HEK293 (cell line): Measurements from ENCODE around the gene LMBR1.

Experiments
- CTCF ChIA-PET: fragments of 350-600 bp; formaldehyde crosslinking; extraction: SDS; loops from one replicate; lab custom pipeline; 2021; ENCODE audit warnings: antibody characterized with exemption; lab: Yijun Ruan, JAX
- POLR2A ChIA-PET: fragments of 300-600 bp; formaldehyde crosslinking; extraction: SDS; loops from one replicate; lab custom pipeline; 2020; ENCODE audit warnings: antibody characterized with exemption, inconsistent platforms; lab: Yijun Ruan, JAX
- H3K27ac ChIP-seq: fragments of 200-500 bp; sonication (Bioruptor generic); 2 replicates; pipeline ENCODE4 v1.5.1; 2014; ENCODE audit warnings: low read depth, low read length, control low read depth, inconsistent platforms; ENCODE audit errors: extremely low read depth
- H3K36me3 ChIP-seq, 2 experiments: fragments of 200-500 bp in 1 of 2; sonication (Bioruptor generic) in 1 of 2; 1 replicate in 1 of 2; 2 replicates in 1 of 2; pipeline ENCODE4 v1.5.1; 2014 to 2017; ENCODE audit warnings: inconsistent platforms in 2 of 2, low read length in 2 of 2; ENCODE audit not compliant: control insufficient read depth in 2 of 2, insufficient read depth in 1 of 2
- H3K4me1 ChIP-seq: fragments of 200-500 bp; sonication (Bioruptor generic); 2 replicates; pipeline ENCODE4 v1.5.1; 2014; ENCODE audit warnings: mild to moderate bottlenecking, low read length, inconsistent platforms; ENCODE audit not compliant: control insufficient read depth, insufficient read depth
- H3K4me3 ChIP-seq: 2 replicates; pipeline ENCODE4 v1.5.1; 2011; ENCODE audit warnings: low read depth, mild to moderate bottlenecking, control low read depth, low read length, moderate library complexity
- H3K9me3 ChIP-seq: fragments of 200-500 bp; sonication (Bioruptor generic); 2 replicates; pipeline ENCODE4 v1.5.1; 2014; ENCODE audit warnings: low read depth, low read length, inconsistent platforms; ENCODE audit not compliant: control insufficient read depth, insufficient read depth
- EGR2 ChIP-seq: fragments of 450-650 bp; formaldehyde crosslinking; IDR thresholded peaks from 2 replicates; pipeline ENCODE4 v1.5.1; 2016; ENCODE audit warnings: low read depth, missing biosample characterization, missing genetic modification characterization
- GLI4 ChIP-seq: fragments of 450-650 bp; formaldehyde crosslinking; IDR thresholded peaks from 2 replicates; pipeline ENCODE4 v1.5.1; 2016; ENCODE audit warnings: missing biosample characterization, missing genetic modification characterization
- IKZF3 ChIP-seq: fragments of 450-650 bp; IDR thresholded peaks from 2 replicates; pipeline ENCODE4 v1.5.0; 2018; ENCODE audit warnings: missing biosample characterization, mild to moderate bottlenecking, missing genetic modification characterization, moderate library complexity
- MYNN ChIP-seq: fragments of 450-650 bp; formaldehyde crosslinking; IDR thresholded peaks from 2 replicates; pipeline ENCODE4 v1.5.1; 2016; ENCODE audit warnings: missing biosample characterization, missing genetic modification characterization, borderline replicate concordance
- MZF1 ChIP-seq: fragments of 450-650 bp; formaldehyde crosslinking; IDR thresholded peaks from 2 replicates; pipeline ENCODE4 v1.5.1; 2017; ENCODE audit warnings: missing biosample characterization, missing genetic modification characterization, borderline replicate concordance
- PRDM1 ChIP-seq: fragments of 450-650 bp; formaldehyde crosslinking; IDR thresholded peaks from 2 replicates; pipeline ENCODE4; 2016; ENCODE audit warnings: missing biosample characterization, missing genetic modification characterization
- ZBTB17 ChIP-seq: fragments of 450-650 bp; formaldehyde crosslinking; IDR thresholded peaks from 2 replicates; pipeline ENCODE4 v1.5.1; 2016; ENCODE audit warnings: missing biosample characterization, missing genetic modification characterization
- ZBTB20 ChIP-seq: fragments of 450-650 bp; formaldehyde crosslinking; IDR thresholded peaks from 2 replicates; pipeline ENCODE4 v1.5.1; 2016; ENCODE audit warnings: missing biosample characterization, missing genetic modification characterization
- ZFHX2 ChIP-seq: fragments of 450-650 bp; formaldehyde crosslinking; conservative IDR thresholded peaks from 2 replicates; pipeline ENCODE4 v1.5.1; 2016; ENCODE audit warnings: missing biosample characterization, missing genetic modification characterization
- ZNF16 ChIP-seq: fragments of 450-650 bp; formaldehyde crosslinking; IDR thresholded peaks from 2 replicates; pipeline ENCODE4 v1.5.1; 2016; ENCODE audit warnings: low read depth, missing biosample characterization, missing genetic modification characterization
- ZNF221 ChIP-seq: fragments of 450-650 bp; formaldehyde crosslinking; IDR thresholded peaks from 2 replicates; pipeline ENCODE4 v1.5.1; 2017; ENCODE audit warnings: missing biosample characterization, missing genetic modification characterization, borderline replicate concordance
- ZNF239 ChIP-seq: fragments of 450-650 bp; formaldehyde crosslinking; IDR thresholded peaks from 2 replicates; pipeline ENCODE4 v1.5.1; 2016; ENCODE audit warnings: missing biosample characterization, missing genetic modification characterization
- ZNF398 ChIP-seq: fragments of 450-650 bp; formaldehyde crosslinking; IDR thresholded peaks from 2 replicates; pipeline ENCODE4 v1.5.1; 2017; ENCODE audit warnings: missing biosample characterization, missing genetic modification characterization
- ZNF561 ChIP-seq: fragments of 450-650 bp; IDR thresholded peaks from 2 replicates; pipeline ENCODE4 v1.5.1; 2018; ENCODE audit warnings: missing biosample characterization, missing genetic modification characterization, borderline replicate concordance
- ZNF580 ChIP-seq: fragments of 450-650 bp; formaldehyde crosslinking; IDR thresholded peaks from 2 replicates; pipeline ENCODE4 v1.5.1; 2016; ENCODE audit warnings: missing biosample characterization, missing genetic modification characterization
- ZNF600 ChIP-seq: fragments of 450-650 bp; formaldehyde crosslinking; IDR thresholded peaks from 2 replicates; pipeline ENCODE4 v1.5.1; 2016; ENCODE audit warnings: missing biosample characterization, missing genetic modification characterization
- ZNF658 ChIP-seq: fragments of 450-650 bp; formaldehyde crosslinking; IDR thresholded peaks from 2 replicates; pipeline ENCODE4; 2016; ENCODE audit warnings: missing biosample characterization, missing genetic modification characterization
- ZNF701 ChIP-seq: fragments of 450-650 bp; formaldehyde crosslinking; IDR thresholded peaks from 2 replicates; pipeline ENCODE4 v1.5.1; 2016; ENCODE audit warnings: missing biosample characterization, missing genetic modification characterization
- ZNF768 ChIP-seq: fragments of 450-650 bp; formaldehyde crosslinking; IDR thresholded peaks from 2 replicates; pipeline ENCODE4 v1.5.1; 2018; ENCODE audit warnings: missing biosample characterization, mild to moderate bottlenecking, missing genetic modification characterization
- TF ChIP-seq, protein P1 (sequence below): fragments of 450-650 bp; formaldehyde crosslinking; IDR thresholded peaks from 2 replicates; pipeline ENCODE4 v1.5.1; 2016; ENCODE audit warnings: missing biosample characterization, missing genetic modification characterization

The LMBR1 gene

GRCh38 chr7:156662277-156662676 lies 230.7 kb downstream of the LMBR1 start (continued):
- no peak for TF ChIP-seq ZNF561 (tag by site-specific recombination)

GRCh38 chr7:156661637-156662036 lies 231.3 kb downstream of the LMBR1 start:
- POLR2A ChIA-PET, result no interaction called here
- CTCF ChIA-PET, result interaction anchor here (0.6 kb wide), 1 partner anchor 246 kb away, joined by 3 read pairs; no protein-coding TSS in a partner anchor
- Histone ChIP-seq H3K27ac (no peak overlapping the region), H3K4me1 (no peaks in the 10 kb centered on the region), H3K4me3 (no peak overlapping the region), H3K36me3 (no peaks in the 10 kb centered on the region), H3K9me3 (no peaks in the 10 kb centered on the region)
- TF ChIP-seq MZF1 (tag by site-specific recombination), result no peak
- TF ChIP-seq ZNF658 (tag by site-specific recombination), result no peak
- no peak for TF ChIP-seq ZNF768 (tag by site-specific recombination)

GRCh38 chr7:156659961-156660360 lies 233.0 kb downstream of the LMBR1 start:
- H3K9me3 ChIP-seq, result no peaks in the 10 kb centered on the region

GRCh38 chr7:156659203-156659602 lies 233.8 kb downstream of the LMBR1 start:
- POLR2A ChIA-PET, result no interaction called here
- no peak overlapping the region for H3K27ac ChIP-seq
- no peaks in the 10 kb centered on the region for H3K4me1 ChIP-seq
- H3K4me3 ChIP-seq, result no peak overlapping the region
- no peaks in the 10 kb centered on the region for H3K9me3 ChIP-seq
- no peak for TF ChIP-seq GLI4
- TF ChIP-seq ZNF16 (tag by site-specific recombination), result no peak
- no peak for TF ChIP-seq ZFHX2 (tag by site-specific recombination)
- no peak for TF ChIP-seq EGR2
- TF ChIP-seq ZNF398, result no peak
- no peak for TF ChIP-seq ZNF701 (tag by site-specific recombination)
- TF ChIP-seq PRDM1 (tag by site-specific recombination), result no peak
- TF ChIP-seq ZBTB17 (tag by site-specific recombination), result no peak
- no peak for TF ChIP-seq ZNF580 (tag by site-specific recombination)
- peaks cover 0 to 3% of the 10 kb centered on the region in 2 experiments; a peak in 1 of 3 replicates for H3K36me3 ChIP-seq
- CTCF ChIA-PET, result no interaction called here

More at GRCh38 chr7:156659961-156660360, 233.0 kb downstream of the LMBR1 start:
- no peak overlapping the region for H3K27ac ChIP-seq
- H3K36me3 ChIP-seq, result no peaks in the 10 kb centered on the region
- no peak overlapping the region for H3K4me3 ChIP-seq
- CTCF ChIA-PET, result interaction anchor here (0.7 kb wide), 1 partner anchor 544 kb away, joined by 3 read pairs; no protein-coding TSS in a partner anchor
- POLR2A ChIA-PET, result no interaction called here
- no peaks in the 10 kb centered on the region for H3K4me1 ChIP-seq
- TF ChIP-seq ZNF221 (tag by site-specific recombination) (no peak), ZNF600 (tag by site-specific recombination) (no peak), ZNF239 (tag by site-specific recombination) (no peak), ZBTB20 (tag by site-specific recombination) (no peak), IKZF3 (tag by site-specific recombination) (no peak), MYNN (no peak)
- TF ChIP-seq, protein P1, sequence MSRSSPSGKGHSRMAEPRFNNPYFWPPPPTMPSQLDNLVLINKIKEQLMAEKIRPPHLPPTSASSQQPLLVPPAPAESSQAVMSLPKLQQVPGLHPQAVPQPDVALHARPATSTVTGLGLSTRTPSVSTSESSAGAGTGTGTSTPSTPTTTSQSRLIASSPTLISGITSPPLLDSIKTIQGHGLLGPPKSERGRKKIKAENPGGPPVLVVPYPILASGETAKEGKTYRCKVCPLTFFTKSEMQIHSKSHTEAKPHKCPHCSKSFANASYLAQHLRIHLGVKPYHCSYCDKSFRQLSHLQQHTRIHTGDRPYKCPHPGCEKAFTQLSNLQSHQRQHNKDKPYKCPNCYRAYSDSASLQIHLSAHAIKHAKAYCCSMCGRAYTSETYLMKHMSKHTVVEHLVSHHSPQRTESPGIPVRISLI, result no peak
